ENCODE measurements around the gene CNR2. TPM values are rescaled to one million over a fixed set of nuclear protein-coding genes. Genes with fewer than 3 reads are reported as not detected.

CNR2 gene
- total and polyA plus RNA-seq, 2 of the 4 experiments (the other 2 are of a cell fraction), result not detected

DNA sequence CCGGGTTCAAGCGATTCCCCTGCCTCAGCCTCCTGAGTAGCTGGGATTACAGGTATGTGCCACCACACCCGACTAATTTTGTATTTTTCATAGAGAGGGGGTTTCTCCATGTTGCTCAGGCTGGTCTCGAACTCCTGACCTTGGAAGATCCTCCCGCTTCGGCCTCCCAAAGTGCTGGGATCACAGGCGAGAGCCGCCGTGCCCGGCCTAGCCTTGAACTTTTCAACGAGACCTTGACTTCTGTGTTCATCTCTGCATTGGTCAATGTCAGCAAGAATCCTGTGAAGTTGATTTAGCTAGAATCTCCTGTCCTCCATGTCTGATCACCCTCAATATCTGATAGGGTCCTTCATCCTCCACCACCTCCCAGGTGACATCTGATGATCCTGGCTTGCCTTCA is 11.4 kb upstream of the CNR2 start:
- Histone ChIP-seq H2BK120ac (ENCODE audit: low read depth, low read length) (no peak overlapping the region), H3K4me3 (ENCODE audit: insufficient read depth, low read depth, low read length) (no peak overlapping the region), H2BK5ac (ENCODE audit: low read depth, low read length, poor library complexity, severe bottlenecking) (no peak overlapping the region), H3K56ac (ENCODE audit: extremely low read depth, insufficient read depth, low read length) (no peak overlapping the region), H3K27me3 (ENCODE audit: control insufficient read depth, insufficient read depth, low read length) (peaks cover 16% of the 10 kb centered on the region), H4K8ac (ENCODE audit: low read depth in 2 of 2, low read length in 2 of 2) (no peak overlapping the region), H2AK5ac (ENCODE audit: low read depth, low read length) (no peak overlapping the region), H3K23ac (ENCODE audit: low read depth, low read length) (no peak overlapping the region), H3K9ac (ENCODE audit: low read depth, low read length) (no peak overlapping the region), H3K4ac (ENCODE audit: low read depth, low read length) (no peak overlapping the region), H2AFZ (replicated peaks; ENCODE audit: low read length, poor library complexity) (no peak overlapping the region), H3K4me1 (ENCODE audit: control insufficient read depth, insufficient read depth, low read length) (peaks cover 2% of the 10 kb centered on the region; the same call in 1 of the 2 replicates), H3K79me1 (ENCODE audit: low read depth in 1 of 2, low read length in 2 of 2) (no peaks in the 10 kb centered on the region), H4K5ac (ENCODE audit: low read depth, low read length) (no peak overlapping the region), H3K4me2 (ENCODE audit: low read depth, low read length) (no peak overlapping the region), H3K18ac (ENCODE audit: low read depth, low read length) (no peak overlapping the region), H4K91ac (ENCODE audit: insufficient read depth, low read depth, low read length) (no peak overlapping the region), H2BK15ac (ENCODE audit: low read depth, low read length) (no peak overlapping the region), H3K36me3 (ENCODE audit: control insufficient read depth, insufficient read depth, low read length) (no peaks in the 10 kb centered on the region), H3K9me1 (ENCODE audit: insufficient read depth, low read length) (no peaks in the 10 kb centered on the region), H3K14ac (replicated peaks; ENCODE audit: low read depth, low read length) (no peak overlapping the region), H4K20me1 (ENCODE audit: insufficient read depth, low read length) (no peaks in the 10 kb centered on the region), H3K9me3 (ENCODE audit: control insufficient read depth, insufficient read depth, low read length) (no peaks in the 10 kb centered on the region), H3K27ac (ENCODE audit: insufficient read depth, low read length) (no peak overlapping the region), H2AK9ac (replicated peaks; ENCODE audit: low read depth, low read length, poor library complexity) (no peak overlapping the region), H2BK20ac (ENCODE audit: low read depth, low read length) (no peak overlapping the region)
- DNase-seq (no peak), ATAC-seq (ENCODE audit: low read depth) (no peak)
- in situ Hi-C loops (cut with MboI; ENCODE audit: low sequenced_read_pairs), result no loop called here
- dilution Hi-C loops (cut with HindIII; ENCODE audit: low sequenced_read_pairs, unreplicated experiment), result no loop called here
- no peak for TF ChIP-seq MAFK (IDR thresholded peaks at IDR 0.05; ENCODE audit: low read depth, low read length)
- TF ChIP-seq, protein P1, sequence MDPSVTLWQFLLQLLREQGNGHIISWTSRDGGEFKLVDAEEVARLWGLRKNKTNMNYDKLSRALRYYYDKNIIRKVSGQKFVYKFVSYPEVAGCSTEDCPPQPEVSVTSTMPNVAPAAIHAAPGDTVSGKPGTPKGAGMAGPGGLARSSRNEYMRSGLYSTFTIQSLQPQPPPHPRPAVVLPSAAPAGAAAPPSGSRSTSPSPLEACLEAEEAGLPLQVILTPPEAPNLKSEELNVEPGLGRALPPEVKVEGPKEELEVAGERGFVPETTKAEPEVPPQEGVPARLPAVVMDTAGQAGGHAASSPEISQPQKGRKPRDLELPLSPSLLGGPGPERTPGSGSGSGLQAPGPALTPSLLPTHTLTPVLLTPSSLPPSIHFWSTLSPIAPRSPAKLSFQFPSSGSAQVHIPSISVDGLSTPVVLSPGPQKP (IDR thresholded peaks at IDR 0.05; ENCODE audit: borderline replicate concordance, low read depth, low read length), result no peak
- TF ChIP-seq CHD1 (IDR thresholded peaks at IDR 0.05; ENCODE audit: low read depth, low read length), result no peak
- no peak for TF ChIP-seq MXI1 (IDR thresholded peaks at IDR 0.05; ENCODE audit: borderline replicate concordance, low read depth, low read length)
- no peak for TF ChIP-seq CEBPB (IDR thresholded peaks at IDR 0.05; ENCODE audit: low read depth, low read length)
- TF ChIP-seq MAZ (IDR thresholded peaks at IDR 0.05; ENCODE audit: borderline replicate concordance, low read depth, low read length), result no peak
- no peak for TF ChIP-seq RCOR1 (IDR thresholded peaks at IDR 0.05; ENCODE audit: insufficient replicate concordance, low read length)
- no peak for TF ChIP-seq RFX5 (IDR thresholded peaks at IDR 0.05; ENCODE audit: low read depth, low read length)
- TF ChIP-seq RAD21 (IDR thresholded peaks at IDR 0.05; ENCODE audit: low read length), result no peak
- no peak for TF ChIP-seq POLR2A (IDR thresholded peaks at IDR 0.05; ENCODE audit: low read depth, low read length)
- no peak for TF ChIP-seq SMC3 (IDR thresholded peaks at IDR 0.05; ENCODE audit: low read depth, low read length)
- TF ChIP-seq, protein P2, sequence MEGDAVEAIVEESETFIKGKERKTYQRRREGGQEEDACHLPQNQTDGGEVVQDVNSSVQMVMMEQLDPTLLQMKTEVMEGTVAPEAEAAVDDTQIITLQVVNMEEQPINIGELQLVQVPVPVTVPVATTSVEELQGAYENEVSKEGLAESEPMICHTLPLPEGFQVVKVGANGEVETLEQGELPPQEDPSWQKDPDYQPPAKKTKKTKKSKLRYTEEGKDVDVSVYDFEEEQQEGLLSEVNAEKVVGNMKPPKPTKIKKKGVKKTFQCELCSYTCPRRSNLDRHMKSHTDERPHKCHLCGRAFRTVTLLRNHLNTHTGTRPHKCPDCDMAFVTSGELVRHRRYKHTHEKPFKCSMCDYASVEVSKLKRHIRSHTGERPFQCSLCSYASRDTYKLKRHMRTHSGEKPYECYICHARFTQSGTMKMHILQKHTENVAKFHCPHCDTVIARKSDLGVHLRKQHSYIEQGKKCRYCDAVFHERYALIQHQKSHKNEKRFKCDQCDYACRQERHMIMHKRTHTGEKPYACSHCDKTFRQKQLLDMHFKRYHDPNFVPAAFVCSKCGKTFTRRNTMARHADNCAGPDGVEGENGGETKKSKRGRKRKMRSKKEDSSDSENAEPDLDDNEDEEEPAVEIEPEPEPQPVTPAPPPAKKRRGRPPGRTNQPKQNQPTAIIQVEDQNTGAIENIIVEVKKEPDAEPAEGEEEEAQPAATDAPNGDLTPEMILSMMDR (conservative IDR thresholded peaks at IDR 0.05; ENCODE audit: low read depth, low read length), result no peak
- TF ChIP-seq BHLHE40 (IDR thresholded peaks at IDR 0.05; ENCODE audit: low read depth, low read length), result no peak
- TF ChIP-seq NFE2L2 (IDR thresholded peaks at IDR 0.05; ENCODE audit: low read depth, low read length), result no peak
- POLR2A ChIA-PET (ENCODE audit: unreplicated experiment), result no interaction called here
- intact Hi-C loops (cut with micrococcal nuclease), result no loop called here
- WGBS, 2 experiments (ENCODE audit: extremely low coverage in 2 of 2, insufficient read length in 1 of 2), result 60% methylated on average over 1 of the region's 11 CpGs; no CpG with 5 or more reads in 1 of the 2 experiments
- BruUV-seq (replicated peaks), result no TSS peak
- CTCF ChIA-PET, result no interaction called here
